Lower lobe of right lung (tissue), 2 donors: ENCODE data around the gene SLC25A45. TPM values are rescaled to one million over a fixed set of nuclear protein-coding genes. Genes with fewer than 3 reads are reported as not detected.
A peak's percentile ranks its signal among the peaks of the same experiment; 100 is the strongest.

Experiments
- ATAC-seq, 2 donors: fragments of 200-7000 bp; cut with Tn5 transposase; one replicate each; pipeline ENCODE4 v1.9.1; 2020 to 2022; ENCODE audit warnings: mild to moderate bottlenecking in 2 of 2, moderate library complexity in 2 of 2
- DNase-seq: peaks from one replicate; pipeline ENCODE4 v3.0.0-alpha.2; 2020
- H3K27ac ChIP-seq: fragments of 200-600 bp; one replicate; pipeline ENCODE4 v1.8.0; 2022
- H3K27me3 ChIP-seq: fragments of 200-600 bp; one replicate; pipeline ENCODE4 v1.8.0; 2022; ENCODE audit warnings: low read depth
- H3K36me3 ChIP-seq: fragments of 200-600 bp; one replicate; pipeline ENCODE4 v1.8.0; 2022; ENCODE audit warnings: mild to moderate bottlenecking
- H3K4me1 ChIP-seq: fragments of 200-600 bp; one replicate; pipeline ENCODE4 v1.8.0; 2022
- H3K4me3 ChIP-seq: fragments of 200-600 bp; one replicate; pipeline ENCODE4 v1.8.0; 2022; ENCODE audit warnings: mild to moderate bottlenecking
- H3K9me3 ChIP-seq: fragments of 200-600 bp; one replicate; pipeline ENCODE4 v1.8.0; 2022
- CTCF ChIP-seq: fragments of 200-600 bp; IDR thresholded peaks from one replicate; pipeline ENCODE4 v1.8.0; 2022; ENCODE audit warnings: antibody characterized with exemption, mild to moderate bottlenecking
- intact Hi-C: fragments of 100-400 bp; cut with DNase I; formaldehyde crosslinking; loops from one replicate; pipeline ENCODE4 v1.11.0; 2022
- long read RNA-seq: library from polyadenylated mRNA; unstranded; transcript quantifications from one replicate; pipeline ENCODE4 v2.0.0, GENCODE V29; 2021
- total RNA-seq: library from RNA; stranded (reverse); fragmentation: NEBNext Ultra II Directional; extraction: Animal tissue kit (Norgen Biotek cat#: 25700); gene quantifications from one replicate; pipeline ENCODE4 v1.2.1, GENCODE V29; 2021
- donor health status: DM: no; HTN: yes; CAD: no; lungs with severe emphysema.

SLC25A45 gene
- total RNA-seq, result 13.0 TPM
- long read RNA-seq, partial matches to known transcripts, result 1 of 11 reads
- long read RNA-seq, other reads (novel, unspliced or antisense), result 6 of 11 reads

DNA sequence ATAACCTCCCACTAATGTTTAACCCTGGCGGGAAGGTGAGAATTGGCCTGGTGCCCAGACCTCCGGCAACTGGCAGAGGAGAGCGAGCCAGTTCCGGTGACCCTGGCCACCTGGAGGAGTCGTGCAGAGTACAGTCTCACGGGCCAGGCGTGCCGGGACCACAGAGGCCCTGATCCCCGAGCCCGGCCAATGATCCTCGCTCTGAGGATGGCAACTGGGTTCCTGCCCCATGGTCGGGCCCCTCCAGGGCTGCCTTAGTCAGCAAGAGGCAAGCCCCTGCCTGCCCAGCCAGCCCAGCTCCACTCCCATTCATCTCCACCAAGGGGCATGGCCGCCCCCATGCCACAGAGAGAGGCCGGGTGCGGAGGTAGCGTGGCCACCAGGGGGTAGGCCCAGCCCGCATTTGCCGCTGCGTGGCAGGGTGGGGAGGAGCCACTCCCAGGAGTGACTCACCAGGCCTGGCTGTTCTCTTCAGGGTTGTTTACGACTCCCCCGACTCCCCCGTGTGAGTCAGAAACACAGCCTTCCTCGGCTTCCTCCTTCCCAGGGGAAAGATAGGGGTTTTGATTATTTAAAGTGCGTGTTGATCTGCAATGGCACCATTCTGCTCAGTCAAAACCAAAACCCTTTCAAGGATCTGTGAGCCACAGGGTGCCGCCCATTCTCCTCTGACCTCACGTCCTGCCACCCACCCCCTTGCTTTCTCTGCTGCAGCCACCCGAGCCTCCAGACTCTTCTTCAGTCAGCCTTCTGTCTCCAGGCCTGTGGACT, at the start of gene SLC25A45:
TSS of gene SLC25A45 (minus strand) at position 614 of the 771 bp plus-strand sequence. CDS start 695 bp downstream, outside the sequence.
- intact Hi-C loops, result no loop called here
- no peaks in the 10 kb centered on the region for H3K36me3 ChIP-seq
- H3K4me3 ChIP-seq, result peak within 1 kb of the TSS; percentile 66
- TF ChIP-seq CTCF, result peak; percentile 92
- ATAC-seq, result peak; percentile 94
- H3K9me3 ChIP-seq, result no peaks in the 10 kb centered on the region
- H3K27me3 ChIP-seq, result no peaks in the 10 kb centered on the region
- peak within 1 kb of the TSS; percentile 98 for H3K27ac ChIP-seq
- DNase-seq, result peak; percentile 93
- H3K4me1 ChIP-seq, result peaks cover 64% of the 10 kb centered on the region

GRCh38 chr11:65431451-65432099, 49.1 kb upstream of the SLC25A45 start:
- H3K36me3 ChIP-seq, result peaks cover 71% of the 10 kb centered on the region
- intact Hi-C loops, result no loop called here

DNA sequence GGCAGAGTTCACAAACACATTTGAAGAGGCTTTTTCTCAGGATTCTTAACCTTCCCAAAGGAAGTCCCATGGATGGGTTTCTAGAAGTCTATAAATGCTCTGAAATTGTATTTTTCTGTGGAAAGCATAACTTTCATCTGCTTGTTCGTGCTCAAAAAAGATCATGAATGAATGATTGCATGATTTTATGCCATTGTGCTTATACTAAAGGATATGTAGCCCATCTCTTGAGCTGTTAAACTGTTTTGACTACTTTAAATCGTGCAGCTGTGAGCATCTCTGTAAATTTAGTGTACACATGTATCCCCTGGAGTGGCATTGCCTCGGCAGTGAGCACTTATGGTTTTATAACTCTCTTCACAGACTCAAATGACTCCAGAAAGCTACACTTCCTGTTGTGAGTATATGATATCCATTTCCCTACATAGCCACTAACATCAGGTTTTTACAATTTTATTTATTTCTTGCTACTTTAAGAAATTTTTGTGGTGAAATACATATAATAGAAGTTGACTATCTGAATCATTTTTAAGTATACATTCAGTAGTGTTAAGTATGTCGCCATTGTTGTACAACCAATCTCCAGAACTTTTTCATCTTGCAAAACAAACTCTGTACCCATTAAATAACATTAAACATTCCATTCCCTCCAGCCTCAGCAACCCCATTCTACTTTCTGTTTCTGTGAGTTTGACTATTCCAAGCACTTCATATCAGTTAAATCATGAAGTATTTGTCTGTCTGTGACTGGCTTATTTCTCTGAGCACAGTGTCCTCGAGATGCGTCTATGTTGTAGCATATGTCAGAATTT, 48.2 kb upstream of the SLC25A45 start:
- Histone ChIP-seq H3K9me3 (no peaks in the 10 kb centered on the region), H3K27ac (peak overlapping the region; percentile 74), H3K27me3 (no peaks in the 10 kb centered on the region), H3K4me1 (peaks cover 88% of the 10 kb centered on the region), H3K36me3 (peaks cover 71% of the 10 kb centered on the region), H3K4me3 (peak overlapping the region; percentile 91)
- ATAC-seq (no peak), DNase-seq (no peak)
- intact Hi-C loops, result no loop called here
- no peak for TF ChIP-seq CTCF

More at GRCh38 chr11:65431451-65432099, 49.1 kb upstream of the SLC25A45 start:
- DNase-seq, result no peak
- ATAC-seq, result no peak
- Histone ChIP-seq H3K4me1 (peaks cover 97% of the 10 kb centered on the region), H3K4me3 (peak overlapping the region; percentile 91), H3K9me3 (no peaks in the 10 kb centered on the region), H3K27ac (peak overlapping the region; percentile 74), H3K27me3 (no peaks in the 10 kb centered on the region)
- TF ChIP-seq CTCF, result no peak

DNA sequence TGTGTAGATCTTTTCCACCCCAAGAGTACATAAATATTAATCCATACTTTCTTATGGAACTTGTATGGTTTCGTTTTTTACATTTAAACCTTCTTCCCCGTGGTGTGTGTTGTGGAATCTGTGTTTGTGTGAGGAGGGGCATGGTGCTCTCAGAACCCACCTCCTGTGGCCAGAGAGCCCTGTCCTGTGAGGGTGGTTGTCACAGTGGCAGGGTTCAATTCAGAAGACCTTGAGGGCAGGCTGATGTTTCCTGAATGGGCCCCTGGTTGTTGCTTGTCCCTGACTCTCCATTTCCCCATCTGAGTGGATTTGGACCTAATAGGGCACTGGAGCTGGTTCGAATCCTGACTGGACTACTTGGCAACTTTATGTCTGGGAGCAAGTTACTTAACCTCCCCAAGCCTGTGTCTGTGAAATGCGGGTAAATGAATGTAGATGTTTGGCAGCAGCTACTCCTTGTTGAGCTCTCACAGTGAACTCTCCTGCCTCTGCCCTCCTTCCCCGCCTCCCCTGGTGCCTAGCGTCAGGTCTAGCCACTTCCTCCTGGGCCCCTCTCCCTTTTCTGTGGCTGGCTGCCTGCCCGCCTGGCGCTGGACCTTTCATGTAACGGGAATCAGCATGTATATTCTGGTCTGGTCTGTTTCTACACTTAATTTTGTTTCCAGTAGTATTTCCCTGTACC, 47.4 kb upstream of the SLC25A45 start:
- Histone ChIP-seq H3K27me3 (no peaks in the 10 kb centered on the region), H3K4me1 (peaks cover 80% of the 10 kb centered on the region), H3K36me3 (peaks cover 71% of the 10 kb centered on the region), H3K9me3 (no peaks in the 10 kb centered on the region), H3K4me3 (peak overlapping the region; percentile 91), H3K27ac (peak overlapping the region; percentile 74)
- ATAC-seq, result peak; percentile 14 to 27
- intact Hi-C loops, result loop anchor here (5.0 kb wide), 1 partner anchor 72 kb away; no protein-coding TSS in a partner anchor
- DNase-seq, result peak; percentile 79
- TF ChIP-seq CTCF, result no peak
